Lower leg skin (tissue), 4 donors: Measurements from ENCODE around the gene CARD16. TPM values are rescaled to one million over a fixed set of nuclear protein-coding genes. Genes with fewer than 3 reads are reported as not detected.

Experiments
- DNase-seq, 2 donors: peaks; one replicate each; pipeline ENCODE4 v3.0.0-alpha.2; 2019; ENCODE audit warnings: low spot score in 2 of 2
- H3K4me3 ChIP-seq: fragments of 200-600 bp; sonication (generic); 2 replicates; pipeline ENCODE4 v1.5.1; 2017; ENCODE audit warnings: mild to moderate bottlenecking, low read depth; ENCODE audit not compliant: poor library complexity, severe bottlenecking
- POLR2A ChIP-seq, 2 donors: fragments of 450-650 bp; IDR thresholded peaks; one replicate each; pipeline ENCODE4 v1.6.1; 2016 to 2017; ENCODE audit warnings: antibody characterized with exemption in 2 of 2, mild to moderate bottlenecking in 1 of 2, moderate library complexity in 1 of 2
- WGBS, 2 donors: methylation state at CpG; one replicate each; pipeline ENCODE4 v1.1.5; 2018; 5-methylcytosine and 5-hydroxymethylcytosine counted together
- intact Hi-C: fragments of 100-400 bp; cut with DNase I; formaldehyde crosslinking; loops from one replicate; pipeline ENCODE4 v1.15.0; 2023; ENCODE audit warnings: low total_unique reads
- total RNA-seq, 4 donors: library from RNA; depleted of rRNA; stranded (reverse); fragments of >200 nt; gene quantifications; one replicate each; pipeline ENCODE4 v1.1.0, GENCODE V29; 2016
- TF ChIP-seq, protein P1 (sequence below), 3 donors: fragments of 450-650 bp; IDR thresholded peaks; one replicate each; pipeline ENCODE4 v1.5.1; 2016; ENCODE audit warnings: antibody characterized with exemption in 3 of 3, mild to moderate bottlenecking in 3 of 3, moderate library complexity in 2 of 3

Gene CARD16
- total RNA-seq, 4 donors from 2014 or later, result 3.8 to 9.0 (median 4.4) TPM

DNA sequence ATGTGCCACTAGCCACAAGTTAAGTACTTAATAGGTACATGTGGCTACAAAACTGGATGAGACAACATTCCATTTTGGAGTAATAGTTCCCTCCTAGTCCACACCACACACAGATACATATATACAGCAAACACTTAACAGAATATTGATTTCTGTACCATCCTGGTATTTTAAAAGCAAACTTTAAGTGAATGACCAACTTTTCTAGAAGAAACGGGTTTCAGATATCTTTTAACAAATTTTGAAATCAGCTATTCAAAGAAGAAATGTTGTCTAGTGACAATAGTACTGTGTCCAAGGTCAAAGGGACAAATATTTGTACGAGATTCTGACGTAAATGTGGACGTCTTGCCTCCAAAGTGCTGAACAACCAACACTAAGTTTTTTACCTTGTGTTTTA, 12.3 kb upstream of the CARD16 start:
- 57 to 64% methylated on average over 4 of the region's 4 CpGs for WGBS, 2 donors
- DNase-seq, result no peak
- intact Hi-C loops, result no loop called here
- no peak for TF ChIP-seq POLR2A (IDR thresholded peaks at IDR 0.05)
- no peak overlapping the region for H3K4me3 ChIP-seq

DNA sequence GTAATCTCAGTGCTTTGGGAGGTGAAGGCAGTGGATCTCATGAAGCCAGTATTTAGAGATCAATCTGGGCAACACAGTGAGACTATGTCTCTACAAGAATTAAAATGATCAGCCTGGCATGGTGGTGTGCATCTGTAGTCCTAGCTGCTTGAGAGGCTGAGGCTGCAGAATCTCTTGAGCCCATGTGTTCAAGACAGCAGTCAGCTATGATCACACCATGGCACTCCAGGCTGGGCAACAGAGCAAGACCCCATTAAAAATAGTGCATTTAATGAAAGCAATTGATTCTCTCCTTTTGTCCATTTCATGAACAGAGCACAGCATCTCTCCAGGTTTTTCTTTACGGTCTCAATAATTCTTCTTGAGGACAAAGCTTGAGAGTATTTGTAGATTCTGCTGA, 11.3 kb upstream of the CARD16 start:
- intact Hi-C loops, result no loop called here
- H3K4me3 ChIP-seq, result no peak overlapping the region
- DNase-seq, result no peak
- TF ChIP-seq, protein P1, sequence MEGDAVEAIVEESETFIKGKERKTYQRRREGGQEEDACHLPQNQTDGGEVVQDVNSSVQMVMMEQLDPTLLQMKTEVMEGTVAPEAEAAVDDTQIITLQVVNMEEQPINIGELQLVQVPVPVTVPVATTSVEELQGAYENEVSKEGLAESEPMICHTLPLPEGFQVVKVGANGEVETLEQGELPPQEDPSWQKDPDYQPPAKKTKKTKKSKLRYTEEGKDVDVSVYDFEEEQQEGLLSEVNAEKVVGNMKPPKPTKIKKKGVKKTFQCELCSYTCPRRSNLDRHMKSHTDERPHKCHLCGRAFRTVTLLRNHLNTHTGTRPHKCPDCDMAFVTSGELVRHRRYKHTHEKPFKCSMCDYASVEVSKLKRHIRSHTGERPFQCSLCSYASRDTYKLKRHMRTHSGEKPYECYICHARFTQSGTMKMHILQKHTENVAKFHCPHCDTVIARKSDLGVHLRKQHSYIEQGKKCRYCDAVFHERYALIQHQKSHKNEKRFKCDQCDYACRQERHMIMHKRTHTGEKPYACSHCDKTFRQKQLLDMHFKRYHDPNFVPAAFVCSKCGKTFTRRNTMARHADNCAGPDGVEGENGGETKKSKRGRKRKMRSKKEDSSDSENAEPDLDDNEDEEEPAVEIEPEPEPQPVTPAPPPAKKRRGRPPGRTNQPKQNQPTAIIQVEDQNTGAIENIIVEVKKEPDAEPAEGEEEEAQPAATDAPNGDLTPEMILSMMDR (IDR thresholded peaks at IDR 0.05), result no peak
- no peak for TF ChIP-seq POLR2A (IDR thresholded peaks at IDR 0.05)
- WGBS, 2 donors, result 89 to 96% methylated on average over 1 of the region's 1 CpG

DNA sequence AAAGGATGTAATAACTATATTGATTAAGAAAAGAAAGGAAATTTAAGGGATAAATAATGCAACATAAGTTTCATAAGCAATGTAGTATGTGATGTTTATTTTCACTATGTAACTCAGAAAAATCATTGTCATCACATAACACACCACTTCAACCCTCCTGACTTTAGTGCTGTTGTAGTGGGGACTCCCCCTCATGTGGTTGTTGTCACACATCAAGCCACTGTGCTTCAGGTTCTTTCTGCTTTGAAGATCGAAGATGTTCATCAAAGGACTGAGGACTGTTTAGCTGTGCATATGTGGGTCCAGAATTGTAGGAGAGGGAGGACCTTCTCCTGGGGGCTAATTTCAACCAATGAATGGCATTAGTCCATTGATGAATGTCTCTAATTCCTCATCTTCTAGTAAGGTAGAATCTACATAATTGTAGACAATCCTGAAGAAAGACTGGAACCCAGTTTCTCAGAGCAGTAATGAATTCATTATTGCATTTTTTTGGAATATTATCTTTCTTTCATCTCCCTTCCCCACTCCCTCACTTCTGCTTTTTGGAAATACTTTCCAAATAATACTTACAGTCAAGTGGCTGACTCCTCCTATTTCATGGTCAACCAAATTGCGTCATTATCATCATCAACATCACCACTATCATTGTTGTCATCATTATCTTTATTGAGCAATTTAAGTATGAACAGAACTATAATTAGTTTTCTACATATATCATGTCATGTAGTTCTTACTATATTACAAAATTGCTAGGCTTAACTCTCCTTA, 9.8 kb upstream of the CARD16 start:
- TF ChIP-seq, protein P1 (IDR thresholded peaks at IDR 0.05), result no peak
- no peak for TF ChIP-seq POLR2A (IDR thresholded peaks at IDR 0.05)

DNA sequence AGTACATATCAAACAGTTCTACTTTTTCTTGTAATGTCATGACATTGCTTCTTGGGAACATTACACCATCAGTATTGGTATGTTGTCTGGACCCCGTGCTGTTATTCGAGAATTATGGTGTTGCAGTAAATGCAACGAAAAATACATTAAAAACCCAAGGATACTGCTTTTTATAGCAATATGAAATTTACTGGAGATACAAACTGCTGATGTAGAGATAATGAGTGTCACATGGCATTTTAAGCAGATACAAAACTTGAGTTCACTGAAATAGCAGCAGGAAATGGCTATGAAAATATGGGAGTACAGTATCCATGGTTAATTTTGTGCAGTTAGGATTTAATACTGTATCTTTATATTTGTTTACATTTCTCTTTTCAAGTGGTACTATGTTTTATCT, 7.4 kb upstream of the CARD16 start:
- TF ChIP-seq POLR2A (IDR thresholded peaks at IDR 0.05), result no peak
- TF ChIP-seq, protein P1 (IDR thresholded peaks at IDR 0.05), result no peak
- WGBS, 2 donors, result 71 to 74% methylated on average over 3 of the region's 3 CpGs
- intact Hi-C loops, result no loop called here

More for the DNA sequence above, 9.8 kb upstream of the CARD16 start:
- DNase-seq, result no peak
- H3K4me3 ChIP-seq, result no peak overlapping the region
- 71 to 81% methylated on average over 2 of the region's 2 CpGs for WGBS, 2 donors
- intact Hi-C loops, result no loop called here

DNA sequence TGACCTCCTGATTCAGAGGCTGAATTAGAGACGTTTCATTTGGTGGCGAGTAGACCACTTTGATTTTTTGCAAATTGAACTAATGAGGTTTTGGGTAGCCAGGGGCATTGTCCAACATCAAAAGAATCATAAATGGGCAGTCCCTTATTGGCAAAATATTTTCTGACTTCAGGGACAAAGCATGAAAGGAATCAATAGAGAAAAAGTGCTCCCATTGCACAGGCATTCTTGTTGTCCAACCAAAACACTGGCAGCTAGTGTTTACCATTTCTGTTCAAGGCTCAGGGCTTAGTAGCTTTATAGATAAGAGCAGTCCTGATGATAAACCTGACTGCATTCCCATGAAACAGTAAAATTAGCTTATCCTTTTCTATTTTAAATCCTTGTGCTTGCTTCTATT, 6.4 kb upstream of the CARD16 start:
- no peak overlapping the region for H3K4me3 ChIP-seq
- 90 to 94% methylated on average over 2 of the region's 2 CpGs for WGBS, 2 donors
- TF ChIP-seq, protein P1 (IDR thresholded peaks at IDR 0.05), result no peak
- TF ChIP-seq POLR2A (IDR thresholded peaks at IDR 0.05), result no peak
- intact Hi-C loops, result no loop called here
- DNase-seq, result no peak

More for the DNA sequence above, 7.4 kb upstream of the CARD16 start:
- no peak for DNase-seq
- no peak overlapping the region for H3K4me3 ChIP-seq

DNA sequence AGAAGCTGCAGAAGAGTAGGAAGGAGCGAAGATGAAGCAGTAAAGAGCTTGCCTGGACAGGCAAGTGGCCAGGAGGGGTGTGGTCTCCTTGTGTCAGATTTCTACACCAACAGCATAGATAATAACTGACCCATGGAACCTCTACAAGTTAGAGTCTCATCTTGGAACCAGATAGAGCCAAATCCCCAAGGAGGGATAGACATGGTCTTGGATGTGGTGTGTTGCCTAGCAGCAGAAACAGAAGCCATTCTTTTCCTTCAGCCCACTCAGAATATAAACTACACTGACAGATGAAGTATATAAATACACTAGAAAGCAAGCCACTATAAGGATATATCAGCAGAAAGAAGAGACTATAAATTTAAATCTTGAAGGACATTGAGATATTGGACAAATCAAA, 4.3 kb upstream of the CARD16 start:
- H3K4me3 ChIP-seq, result no peak overlapping the region
- no peak for TF ChIP-seq POLR2A (IDR thresholded peaks at IDR 0.05)
- TF ChIP-seq, protein P1 (IDR thresholded peaks at IDR 0.05), result no peak
- intact Hi-C loops, result no loop called here
- 76 to 90% methylated on average over 1 of the region's 1 CpG for WGBS, 2 donors
- DNase-seq, result no peak
